Subcutaneous abdominal adipose tissue (tissue), 5 donors: ENCODE results near the gene ASAP2.

Source experiments
- H3K27ac ChIP-seq: one replicate; pipeline ENCODE4 v1.7.0; 2013; ENCODE audit warnings: low read depth, mild to moderate bottlenecking, inconsistent platforms, low read length, moderate library complexity
- H3K27me3 ChIP-seq, 5 donors: one replicate each; pipeline ENCODE4 v1.7.0; 2013; ENCODE audit warnings: low read length in 5 of 5, inconsistent platforms in 1 of 5; ENCODE audit not compliant: control insufficient read depth in 5 of 5, insufficient read depth in 4 of 5
- H3K36me3 ChIP-seq, 5 donors: one replicate each; pipeline ENCODE4 v1.7.0; 2013; ENCODE audit warnings: low read length in 5 of 5; ENCODE audit not compliant: control insufficient read depth in 5 of 5, insufficient read depth in 5 of 5
- H3K4me1 ChIP-seq, 5 donors: one replicate each; pipeline ENCODE4 v1.7.0; 2013; ENCODE audit warnings: low read length in 5 of 5, mild to moderate bottlenecking in 3 of 5, moderate library complexity in 1 of 5; ENCODE audit not compliant: control insufficient read depth in 5 of 5, insufficient read depth in 5 of 5
- H3K4me3 ChIP-seq, 5 donors: one replicate each; pipeline ENCODE4 v1.7.0; 2013; ENCODE audit warnings: low read length in 5 of 5, low read depth in 1 of 5
- H3K9ac ChIP-seq, 5 donors: one replicate each; pipeline ENCODE4 v1.7.0; 2013; ENCODE audit warnings: low read length in 5 of 5, mild to moderate bottlenecking in 4 of 5, moderate library complexity in 3 of 5
- H3K9me3 ChIP-seq, 5 donors: one replicate each; pipeline ENCODE4 v1.7.0; 2013; ENCODE audit warnings: low read length in 5 of 5; ENCODE audit not compliant: control insufficient read depth in 5 of 5
- donor health status: healthy.
- donor health status: healthy.
- donor health status: healthy.
- donor health status: healthy.
- donor health status: healthy.

The ASAP2 gene

GRCh38 chr2:9309147-9309546 lies 102.5 kb downstream of the ASAP2 start:
- H3K27me3 ChIP-seq, result no peaks in the 10 kb centered on the region
- no peaks in the 10 kb centered on the region for H3K9me3 ChIP-seq
- no peaks in the 10 kb centered on the region for H3K36me3 ChIP-seq
- no peak overlapping the region for H3K9ac ChIP-seq
- peaks cover 11 to 48% (median 45%) of the 10 kb centered on the region in 5 donors for H3K4me1 ChIP-seq
- H3K4me3 ChIP-seq, result no peak overlapping the region
- H3K27ac ChIP-seq, result peak overlapping the region; percentile 96

GRCh38 chr2:9310377-9310776 lies 103.8 kb downstream of the ASAP2 start:
- Histone ChIP-seq H3K27me3 (no peaks in the 10 kb centered on the region), H3K27ac (peak overlapping the region; percentile 96), H3K4me1 (peaks cover 11 to 48% (median 45%) of the 10 kb centered on the region in 5 donors)

GRCh38 chr2:9310798-9311197 lies 104.2 kb downstream of the ASAP2 start:
- Histone ChIP-seq H3K27me3 (no peaks in the 10 kb centered on the region), H3K4me3 (no peak overlapping the region), H3K27ac (peak overlapping the region; percentile 96), H3K9ac (peak overlapping the region in 4 of 5 donors; percentile 11 to 66 (median 60)), H3K9me3 (no peaks in the 10 kb centered on the region), H3K36me3 (no peaks in the 10 kb centered on the region), H3K4me1 (peaks cover 11 to 48% (median 45%) of the 10 kb centered on the region in 5 donors)

More at GRCh38 chr2:9310377-9310776, 103.8 kb downstream of the ASAP2 start:
- Histone ChIP-seq H3K4me3 (no peak overlapping the region), H3K9ac (peak overlapping the region in 3 of 5 donors; percentile 44 to 66 (median 57)), H3K36me3 (no peaks in the 10 kb centered on the region), H3K9me3 (no peaks in the 10 kb centered on the region)

- peak overlapping the region; percentile 11 to 66 (median 54) for H3K9ac ChIP-seq
- H3K27ac ChIP-seq, result peak overlapping the region; percentile 96
- no peaks in the 10 kb centered on the region for H3K9me3 ChIP-seq
- H3K27me3 ChIP-seq, result no peaks in the 10 kb centered on the region
- H3K4me1 ChIP-seq, result peaks cover 11 to 45% (median 42%) of the 10 kb centered on the region in 5 donors
- H3K4me3 ChIP-seq, result no peak overlapping the region
- no peaks in the 10 kb centered on the region for H3K36me3 ChIP-seq
Measured at GRCh38 chr2:9311488-9311887, 104.9 kb downstream of the ASAP2 start.

- peak overlapping the region; percentile 96 for H3K27ac ChIP-seq
- no peaks in the 10 kb centered on the region for H3K27me3 ChIP-seq
- peak overlapping the region in 1 of 5 donors; percentile 26 for H3K9ac ChIP-seq
- H3K4me3 ChIP-seq, result no peak overlapping the region
- no peaks in the 10 kb centered on the region for H3K9me3 ChIP-seq
- peaks cover 11 to 35% (median 33%) of the 10 kb centered on the region in 5 donors for H3K4me1 ChIP-seq
- no peaks in the 10 kb centered on the region for H3K36me3 ChIP-seq
Measured at GRCh38 chr2:9312591-9312990, 106.0 kb downstream of the ASAP2 start.

- no peak overlapping the region for H3K27ac ChIP-seq
- peaks cover 11 to 38% (median 28%) of the 10 kb centered on the region in 5 donors for H3K4me1 ChIP-seq
- H3K36me3 ChIP-seq, result no peaks in the 10 kb centered on the region
- no peak overlapping the region for H3K9ac ChIP-seq
- H3K27me3 ChIP-seq, result no peaks in the 10 kb centered on the region
- H3K9me3 ChIP-seq, result no peaks in the 10 kb centered on the region
- no peak overlapping the region for H3K4me3 ChIP-seq
Measured at GRCh38 chr2:9313443-9313842, 106.8 kb downstream of the ASAP2 start.

- Histone ChIP-seq H3K4me3 (no peak overlapping the region), H3K27me3 (no peaks in the 10 kb centered on the region), H3K27ac (no peak overlapping the region), H3K36me3 (peaks cover 0 to 2% (median 0%) of the 10 kb centered on the region in 5 donors), H3K9me3 (no peaks in the 10 kb centered on the region), H3K9ac (no peak overlapping the region), H3K4me1 (peaks cover 12 to 40% (median 30%) of the 10 kb centered on the region in 5 donors)
Measured at GRCh38 chr2:9315280-9315847, 108.8 kb downstream of the ASAP2 start.

GRCh38 chr2:9317559-9317958 lies 110.9 kb downstream of the ASAP2 start:
- no peaks in the 10 kb centered on the region for H3K9me3 ChIP-seq
- H3K9ac ChIP-seq, result no peak overlapping the region
- H3K27ac ChIP-seq, result no peak overlapping the region
- no peak overlapping the region for H3K4me3 ChIP-seq
- no peaks in the 10 kb centered on the region for H3K27me3 ChIP-seq
- peaks cover 0 to 9% (median 2%) of the 10 kb centered on the region in 5 donors for H3K36me3 ChIP-seq
- H3K4me1 ChIP-seq, result peaks cover 6 to 19% (median 13%) of the 10 kb centered on the region in 5 donors

GRCh38 chr2:9318461-9319337 lies 112.1 kb downstream of the ASAP2 start:
- Histone ChIP-seq H3K9me3 (no peaks in the 10 kb centered on the region), H3K27ac (peak overlapping the region; percentile 70), H3K4me3 (peak overlapping the region in 3 of 5 donors; percentile 2 to 42 (median 19)), H3K27me3 (no peaks in the 10 kb centered on the region), H3K36me3 (peaks cover 0 to 20% (median 13%) of the 10 kb centered on the region in 5 donors), H3K4me1 (peaks cover 6 to 19% (median 13%) of the 10 kb centered on the region in 5 donors), H3K9ac (peak overlapping the region in 2 of 5 donors; percentile 29 to 57)

- Histone ChIP-seq H3K9me3 (no peaks in the 10 kb centered on the region), H3K4me1 (peaks cover 6 to 19% (median 13%) of the 10 kb centered on the region in 5 donors), H3K36me3 (peaks cover 0 to 24% (median 18%) of the 10 kb centered on the region in 5 donors), H3K27me3 (no peaks in the 10 kb centered on the region), H3K4me3 (no peak overlapping the region), H3K27ac (peak overlapping the region; percentile 28), H3K9ac (peak overlapping the region in 1 of 5 donors; percentile 57)
Measured at GRCh38 chr2:9319338-9319715, 112.7 kb downstream of the ASAP2 start.
